ENCODE data around the gene DOK3. TPM values are rescaled to one million over a fixed set of nuclear protein-coding genes. Genes with fewer than 3 reads are reported as not detected.
A peak's percentile ranks its signal among the peaks of the same experiment; 100 is the strongest.

The DOK3 gene, protein sequence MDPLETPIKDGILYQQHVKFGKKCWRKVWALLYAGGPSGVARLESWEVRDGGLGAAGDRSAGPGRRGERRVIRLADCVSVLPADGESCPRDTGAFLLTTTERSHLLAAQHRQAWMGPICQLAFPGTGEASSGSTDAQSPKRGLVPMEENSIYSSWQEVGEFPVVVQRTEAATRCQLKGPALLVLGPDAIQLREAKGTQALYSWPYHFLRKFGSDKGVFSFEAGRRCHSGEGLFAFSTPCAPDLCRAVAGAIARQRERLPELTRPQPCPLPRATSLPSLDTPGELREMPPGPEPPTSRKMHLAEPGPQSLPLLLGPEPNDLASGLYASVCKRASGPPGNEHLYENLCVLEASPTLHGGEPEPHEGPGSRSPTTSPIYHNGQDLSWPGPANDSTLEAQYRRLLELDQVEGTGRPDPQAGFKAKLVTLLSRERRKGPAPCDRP
- 10 to 100 TPM in 1 of 10 donors, 1 to 10 TPM in 7, under 1 TPM in 2; 0.74 to 11.4 (median 1.9) TPM for total RNA-seq
- polyA plus RNA-seq = 1 to 10 TPM; 2.4 to 4.0 TPM
- long read RNA-seq, donor 1, partial matches to known transcripts = 1 of 2 reads
- long read RNA-seq, donor 1, other reads (novel, unspliced or antisense) = 1 of 2 reads
- long read RNA-seq, donor 2 = 0 reads
- long read RNA-seq, donor 3, partial matches to known transcripts = 0 of 3 reads
- long read RNA-seq, donor 3, other reads (novel, unspliced or antisense) = 2 of 3 reads

- ATAC-seq (peak; percentile 34 to 74 (median 52)), DNase-seq (peak; percentile 42 to 50)
- Histone ChIP-seq H3K9me3 (no peaks in the 10 kb centered on the region), H3K27ac (peak within 1 kb of the TSS in 8 of 10 donors; percentile 20 to 97 (median 58)), H3K36me3 (peaks cover 0 to 76% (median 29%) of the 10 kb centered on the region in 9 donors), H3K4me1 (peaks cover 0 to 35% (median 0%) of the 10 kb centered on the region in 9 donors), H3K4me3 (peak within 1 kb of the TSS in 9 of 10 donors; percentile 8 to 70 (median 35)), H3K27me3 (no peaks in the 10 kb centered on the region)
- no peak for TF ChIP-seq CTCF (IDR thresholded peaks at IDR 0.05)
- 34 to 43% methylated on average over 20 of the region's 20 CpGs for WGBS, 2 donors
- intact Hi-C loops (cut with DNase I) = loop anchor here in 1 of 10 donors (10.0 kb wide), 1 partner anchor 195 kb away; the partner anchor contains the start of gene MXD3
Observed at GRCh38 chr5:177509381-177509951, at the start of gene DOK3. Gene DOK3 (minus strand): TSS chr5:177509826. CDS start chr5:177509540, 286 bp downstream.

DNA sequence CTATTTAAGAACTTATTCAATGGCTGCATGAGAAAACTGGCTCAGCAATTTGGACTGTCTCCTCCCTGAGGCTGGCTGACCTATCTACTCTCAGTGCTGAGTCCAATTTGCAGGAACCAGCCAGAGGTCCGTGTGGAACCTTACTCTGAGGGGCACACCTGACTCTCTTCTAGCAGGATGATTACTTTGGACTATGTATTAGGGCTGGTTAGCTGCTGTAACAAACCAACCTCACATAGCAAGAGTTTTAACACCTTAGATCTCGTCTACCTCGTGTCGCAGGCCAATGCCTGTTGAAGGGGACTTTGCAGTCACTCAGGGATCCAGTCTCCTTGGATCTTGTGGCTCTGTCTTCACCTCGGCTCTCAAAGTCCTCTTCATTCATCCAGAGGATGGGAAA, 48.2 kb upstream of the DOK3 start:
- H3K4me1 ChIP-seq = peaks cover 4 to 20% (median 18%) of the 10 kb centered on the region in 9 donors
- no peak for ATAC-seq
- peaks cover 0 to 2% (median 0%) of the 10 kb centered on the region in 9 donors for H3K36me3 ChIP-seq
- H3K27me3 ChIP-seq = no peaks in the 10 kb centered on the region
- WGBS, 2 donors = 85% methylated on average over 5 of the region's 5 CpGs
- DNase-seq = no peak
- no peak overlapping the region for H3K4me3 ChIP-seq
- no peak for TF ChIP-seq CTCF (IDR thresholded peaks at IDR 0.05)
- intact Hi-C loops (cut with DNase I) = no loop called here
- peaks cover 0 to 9% (median 0%) of the 10 kb centered on the region in 11 donors for H3K9me3 ChIP-seq
- H3K27ac ChIP-seq = no peak overlapping the region

DNA sequence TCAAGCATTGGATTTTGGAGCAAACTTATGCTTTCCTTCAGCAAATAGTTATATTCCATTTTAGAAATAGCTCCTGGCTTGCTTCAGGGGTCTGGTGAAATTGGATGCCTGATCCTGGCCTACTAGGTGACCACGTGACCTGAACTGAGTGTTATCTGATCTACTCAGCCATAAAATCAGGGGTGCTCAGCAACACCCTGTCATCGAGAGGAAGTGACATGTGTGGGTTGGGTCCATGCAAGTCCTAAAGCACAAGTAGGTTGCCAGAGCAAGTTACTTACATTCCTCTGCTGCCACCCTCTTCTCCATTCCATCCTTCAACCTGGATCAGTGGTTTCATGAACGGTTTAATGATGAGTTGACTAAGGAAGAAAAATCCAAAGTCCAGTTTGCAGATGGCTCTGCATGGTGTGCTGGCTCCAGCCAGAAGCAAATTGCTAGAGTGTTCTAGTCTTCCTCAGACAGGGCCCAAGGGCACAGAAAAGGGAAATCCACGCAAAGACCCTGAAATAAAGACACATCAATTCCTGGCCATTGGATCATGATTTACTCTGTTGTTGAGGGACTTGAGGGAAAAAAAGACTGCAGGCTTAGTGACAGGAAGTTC, 47.5 kb upstream of the DOK3 start:
- TF ChIP-seq CTCF (IDR thresholded peaks at IDR 0.05) = no peak
- ATAC-seq (no peak), DNase-seq (no peak)
- Histone ChIP-seq H3K36me3 (peaks cover 0 to 9% (median 0%) of the 10 kb centered on the region in 9 donors), H3K4me1 (peaks cover 9 to 26% (median 24%) of the 10 kb centered on the region in 9 donors), H3K4me3 (no peak overlapping the region), H3K27me3 (no peaks in the 10 kb centered on the region), H3K27ac (no peak overlapping the region), H3K9me3 (peaks cover 0 to 9% (median 0%) of the 10 kb centered on the region in 11 donors)
- intact Hi-C loops (cut with DNase I) = no loop called here
- WGBS, 2 donors = 54 to 67% methylated on average over 4 of the region's 4 CpGs

DNA sequence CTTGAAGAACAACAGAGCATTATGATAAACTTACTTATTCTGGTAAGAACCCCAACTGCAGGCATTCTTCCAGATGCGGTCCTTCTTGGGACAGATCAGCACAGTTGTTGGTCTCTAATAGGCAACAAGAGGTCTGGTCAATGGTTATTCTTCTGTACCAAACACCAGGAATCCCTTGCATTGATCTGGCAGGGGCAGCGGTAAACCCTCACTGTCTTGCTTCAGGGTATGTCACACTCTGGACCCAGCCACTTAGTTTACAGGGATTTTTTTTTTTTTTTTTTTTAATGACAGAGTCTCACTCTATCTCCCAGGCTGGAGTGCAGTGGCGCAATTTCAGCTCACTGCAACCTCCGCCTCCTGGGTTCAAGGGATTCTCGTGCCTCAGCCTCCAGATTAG, 46.0 kb upstream of the DOK3 start:
- no peaks in the 10 kb centered on the region for H3K27me3 ChIP-seq
- H3K36me3 ChIP-seq = peaks cover 0 to 24% (median 7%) of the 10 kb centered on the region in 9 donors
- intact Hi-C loops (cut with DNase I) = no loop called here
- no peak for ATAC-seq
- no peak for TF ChIP-seq CTCF (IDR thresholded peaks at IDR 0.05)
- no peak overlapping the region for H3K4me3 ChIP-seq
- peak overlapping the region in 3 of 10 donors; percentile 0 to 60 (median 56) for H3K27ac ChIP-seq
- peaks cover 9 to 39% (median 26%) of the 10 kb centered on the region in 9 donors for H3K4me1 ChIP-seq
- no peaks in the 10 kb centered on the region for H3K9me3 ChIP-seq
- DNase-seq = no peak
- WGBS, 2 donors = 93 to 96% methylated on average over 5 of the region's 5 CpGs

Data from heart right ventricle (tissue), 16 donors.